ENCODE data around the gene RPSA. TPM values are rescaled to one million over a fixed set of nuclear protein-coding genes. Genes with fewer than 3 reads are reported as not detected.

RPSA gene
- total and polyA plus RNA-seq, 2 of the 4 experiments (the other 2 are of a cell fraction), result 1,415 to 2,710 TPM

DNA sequence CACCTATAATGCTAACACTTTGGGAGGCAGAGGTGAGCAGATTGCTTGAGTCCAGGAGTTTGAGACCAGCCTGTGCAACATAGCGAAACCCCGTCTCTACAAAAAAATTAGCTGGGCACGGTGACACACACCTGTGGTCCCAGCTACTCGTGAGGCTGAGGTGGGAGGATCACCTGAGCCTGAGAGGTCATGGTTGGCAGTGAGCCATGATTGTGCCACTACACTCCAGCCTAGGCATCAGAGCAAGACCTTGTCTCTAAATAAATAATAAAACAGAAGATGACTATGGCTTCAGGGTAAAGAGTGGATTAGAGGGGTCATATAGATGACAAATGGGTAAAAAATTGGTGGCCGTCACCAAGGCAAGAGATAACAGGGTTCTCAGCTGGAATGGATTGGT is 20.2 kb upstream of the RPSA start:
- intact Hi-C loops (cut with micrococcal nuclease), result no loop called here

More for the DNA sequence above, 20.2 kb upstream of the RPSA start:
- Histone ChIP-seq H3K4me1 (ENCODE audit: control insufficient read depth, insufficient read depth, low read length) (peaks cover 5% of the 10 kb centered on the region; the same call in 1 of the 2 replicates), H2AFZ (replicated peaks; ENCODE audit: low read length, poor library complexity) (no peak overlapping the region), H4K8ac (ENCODE audit: low read depth in 2 of 2, low read length in 2 of 2) (no peak overlapping the region), H4K5ac (ENCODE audit: low read depth, low read length) (no peak overlapping the region), H2AK9ac (replicated peaks; ENCODE audit: low read depth, low read length, poor library complexity) (peak overlapping the region; percentile 73), H3K14ac (replicated peaks; ENCODE audit: low read depth, low read length) (no peak overlapping the region), H2BK5ac (ENCODE audit: low read depth, low read length, poor library complexity, severe bottlenecking) (no peak overlapping the region), H2BK120ac (ENCODE audit: low read depth, low read length) (no peak overlapping the region), H4K91ac (ENCODE audit: insufficient read depth, low read depth, low read length) (no peak overlapping the region), H2AK5ac (ENCODE audit: low read depth, low read length) (no peak overlapping the region), H2BK20ac (ENCODE audit: low read depth, low read length) (no peak overlapping the region), H3K9me1 (ENCODE audit: insufficient read depth, low read length) (peaks cover 17% of the 10 kb centered on the region; the same call in 1 of the 2 replicates), H3K56ac (ENCODE audit: extremely low read depth, insufficient read depth, low read length) (no peak overlapping the region), H3K4me3 (ENCODE audit: insufficient read depth, low read depth, low read length) (no peak overlapping the region), H3K27me3 (ENCODE audit: control insufficient read depth, insufficient read depth, low read length) (no peaks in the 10 kb centered on the region), H3K9me3 (ENCODE audit: control insufficient read depth, insufficient read depth, low read length) (no peaks in the 10 kb centered on the region), H3K79me1 (ENCODE audit: low read depth in 1 of 2, low read length in 2 of 2) (peaks cover 23 to 68% of the 10 kb centered on the region in 2 experiments), H3K9ac (ENCODE audit: low read depth, low read length) (no peak overlapping the region), H3K18ac (ENCODE audit: low read depth, low read length) (no peak overlapping the region), H2BK15ac (ENCODE audit: low read depth, low read length) (no peak overlapping the region), H3K4ac (ENCODE audit: low read depth, low read length) (no peak overlapping the region), H3K36me3 (ENCODE audit: control insufficient read depth, insufficient read depth, low read length) (peaks cover 6% of the 10 kb centered on the region; the same call in 1 of the 2 replicates), H3K23ac (ENCODE audit: low read depth, low read length) (no peak overlapping the region), H4K20me1 (ENCODE audit: insufficient read depth, low read length) (peaks cover 43% of the 10 kb centered on the region), H3K27ac (ENCODE audit: insufficient read depth, low read length) (no peak overlapping the region), H3K4me2 (ENCODE audit: low read depth, low read length) (no peak overlapping the region)
- BruUV-seq (replicated peaks), result no TSS peak
- DNase-seq, result no peak
- no peak for ATAC-seq (ENCODE audit: low read depth)
- no peak for TF ChIP-seq FOS (IDR thresholded peaks at IDR 0.05; ENCODE audit: low read depth, low read length)
- TF ChIP-seq POLR2A (IDR thresholded peaks at IDR 0.05; ENCODE audit: low read depth, low read length), result no peak
- no peak for TF ChIP-seq MAFK (IDR thresholded peaks at IDR 0.05; ENCODE audit: low read depth, low read length)
- TF ChIP-seq, protein P1, sequence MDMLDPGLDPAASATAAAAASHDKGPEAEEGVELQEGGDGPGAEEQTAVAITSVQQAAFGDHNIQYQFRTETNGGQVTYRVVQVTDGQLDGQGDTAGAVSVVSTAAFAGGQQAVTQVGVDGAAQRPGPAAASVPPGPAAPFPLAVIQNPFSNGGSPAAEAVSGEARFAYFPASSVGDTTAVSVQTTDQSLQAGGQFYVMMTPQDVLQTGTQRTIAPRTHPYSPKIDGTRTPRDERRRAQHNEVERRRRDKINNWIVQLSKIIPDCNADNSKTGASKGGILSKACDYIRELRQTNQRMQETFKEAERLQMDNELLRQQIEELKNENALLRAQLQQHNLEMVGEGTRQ (IDR thresholded peaks at IDR 0.05; ENCODE audit: low read depth, low read length), result no peak
- no peak for TF ChIP-seq CHD1 (IDR thresholded peaks at IDR 0.05; ENCODE audit: low read depth, low read length)
- TF ChIP-seq, protein P2, sequence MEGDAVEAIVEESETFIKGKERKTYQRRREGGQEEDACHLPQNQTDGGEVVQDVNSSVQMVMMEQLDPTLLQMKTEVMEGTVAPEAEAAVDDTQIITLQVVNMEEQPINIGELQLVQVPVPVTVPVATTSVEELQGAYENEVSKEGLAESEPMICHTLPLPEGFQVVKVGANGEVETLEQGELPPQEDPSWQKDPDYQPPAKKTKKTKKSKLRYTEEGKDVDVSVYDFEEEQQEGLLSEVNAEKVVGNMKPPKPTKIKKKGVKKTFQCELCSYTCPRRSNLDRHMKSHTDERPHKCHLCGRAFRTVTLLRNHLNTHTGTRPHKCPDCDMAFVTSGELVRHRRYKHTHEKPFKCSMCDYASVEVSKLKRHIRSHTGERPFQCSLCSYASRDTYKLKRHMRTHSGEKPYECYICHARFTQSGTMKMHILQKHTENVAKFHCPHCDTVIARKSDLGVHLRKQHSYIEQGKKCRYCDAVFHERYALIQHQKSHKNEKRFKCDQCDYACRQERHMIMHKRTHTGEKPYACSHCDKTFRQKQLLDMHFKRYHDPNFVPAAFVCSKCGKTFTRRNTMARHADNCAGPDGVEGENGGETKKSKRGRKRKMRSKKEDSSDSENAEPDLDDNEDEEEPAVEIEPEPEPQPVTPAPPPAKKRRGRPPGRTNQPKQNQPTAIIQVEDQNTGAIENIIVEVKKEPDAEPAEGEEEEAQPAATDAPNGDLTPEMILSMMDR (conservative IDR thresholded peaks at IDR 0.05; ENCODE audit: low read depth, low read length), result no peak
- TF ChIP-seq, protein P3, sequence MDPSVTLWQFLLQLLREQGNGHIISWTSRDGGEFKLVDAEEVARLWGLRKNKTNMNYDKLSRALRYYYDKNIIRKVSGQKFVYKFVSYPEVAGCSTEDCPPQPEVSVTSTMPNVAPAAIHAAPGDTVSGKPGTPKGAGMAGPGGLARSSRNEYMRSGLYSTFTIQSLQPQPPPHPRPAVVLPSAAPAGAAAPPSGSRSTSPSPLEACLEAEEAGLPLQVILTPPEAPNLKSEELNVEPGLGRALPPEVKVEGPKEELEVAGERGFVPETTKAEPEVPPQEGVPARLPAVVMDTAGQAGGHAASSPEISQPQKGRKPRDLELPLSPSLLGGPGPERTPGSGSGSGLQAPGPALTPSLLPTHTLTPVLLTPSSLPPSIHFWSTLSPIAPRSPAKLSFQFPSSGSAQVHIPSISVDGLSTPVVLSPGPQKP (IDR thresholded peaks at IDR 0.05; ENCODE audit: borderline replicate concordance, low read depth, low read length), result no peak
- no peak for TF ChIP-seq RAD21 (IDR thresholded peaks at IDR 0.05; ENCODE audit: low read length)
- TF ChIP-seq SMC3 (IDR thresholded peaks at IDR 0.05; ENCODE audit: low read depth, low read length), result no peak
- TF ChIP-seq RFX5 (IDR thresholded peaks at IDR 0.05; ENCODE audit: low read depth, low read length), result no peak
- no peak for TF ChIP-seq NFE2L2 (IDR thresholded peaks at IDR 0.05; ENCODE audit: low read depth, low read length)
- TF ChIP-seq MAZ (IDR thresholded peaks at IDR 0.05; ENCODE audit: borderline replicate concordance, low read depth, low read length), result no peak
- no peak for TF ChIP-seq MXI1 (IDR thresholded peaks at IDR 0.05; ENCODE audit: borderline replicate concordance, low read depth, low read length)
- TF ChIP-seq CEBPB (IDR thresholded peaks at IDR 0.05; ENCODE audit: low read depth, low read length), result no peak
- TF ChIP-seq BHLHE40 (IDR thresholded peaks at IDR 0.05; ENCODE audit: low read depth, low read length), result no peak
- TF ChIP-seq RCOR1 (IDR thresholded peaks at IDR 0.05; ENCODE audit: insufficient replicate concordance, low read length), result no peak
- ChIA-PET POLR2A (ENCODE audit: unreplicated experiment) (no interaction called here), CTCF (interaction anchor here (0.6 to 1.2 kb wide), 2 partner anchors 10 to 11 kb away, joined by 3 to 4 read pairs; no protein-coding TSS in a partner anchor)
- dilution Hi-C loops (cut with HindIII; ENCODE audit: low sequenced_read_pairs, unreplicated experiment) (no loop called here), in situ Hi-C loops (cut with MboI; ENCODE audit: low sequenced_read_pairs) (no loop called here)
- WGBS, 2 experiments (ENCODE audit: extremely low coverage in 2 of 2, insufficient read length in 1 of 2), result 91% methylated on average over 1 of the region's 5 CpGs; no CpG with 5 or more reads in 1 of the 2 experiments
